H1 (cell line): ENCODE measurements around the gene NRXN2.

Source experiments
- BRCA1 ChIP-seq: IDR thresholded peaks from 2 replicates; pipeline ENCODE4 v1.6.1; 2012; ENCODE audit warnings: low read depth, low read length, improper control_type of control experiment
- EZH2 ChIP-seq: fragments of 200-600 bp; sonication (generic); IDR thresholded peaks from 2 replicates; pipeline ENCODE4 v1.7.1; 2012; ENCODE audit warnings: low read depth, mild to moderate bottlenecking, moderate library complexity, low read length, inconsistent platforms; ENCODE audit not compliant: severe bottlenecking
- TF ChIP-seq, protein P1 (sequence below), 3 experiments: IDR thresholded peaks; 1 replicate in 2 of 3; 2 replicates in 1 of 3; pipeline versions ENCODE4 v1.5.1 to v1.6.1; 2011; ENCODE audit warnings: low read length in 3 of 3, mild to moderate bottlenecking in 3 of 3, inconsistent platforms in 2 of 3, low read depth in 1 of 3, moderate library complexity in 1 of 3; ENCODE audit not compliant: insufficient read depth in 1 of 3; ENCODE audit errors: control extremely low read depth in 1 of 3

DNA sequence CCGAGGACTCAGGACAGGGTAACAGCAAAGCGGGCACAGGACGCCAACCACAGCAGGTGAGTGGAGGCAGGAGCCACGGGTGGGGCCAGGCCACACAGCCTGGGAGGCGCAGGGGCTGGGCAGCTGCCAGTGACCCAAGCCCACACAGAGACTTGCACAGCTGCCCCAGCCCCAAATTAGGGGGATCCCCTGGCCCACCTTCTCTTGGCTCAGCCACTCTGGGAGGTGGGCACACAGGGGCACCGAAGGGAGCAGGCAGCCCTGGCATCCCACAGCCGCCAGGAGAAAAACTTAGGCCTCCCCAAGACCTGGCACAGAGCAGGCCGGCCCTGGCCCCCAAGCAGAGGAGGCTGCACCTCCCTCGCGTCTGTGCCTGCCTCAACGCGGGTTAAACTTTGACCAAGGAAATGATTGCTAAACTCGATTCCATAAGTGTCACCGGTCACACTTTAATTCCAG lies 132.2 kb downstream of the NRXN2 start, which contains the start of gene SLC22A12:
- TF ChIP-seq EZH2 = no peak
- TF ChIP-seq, protein P1, sequence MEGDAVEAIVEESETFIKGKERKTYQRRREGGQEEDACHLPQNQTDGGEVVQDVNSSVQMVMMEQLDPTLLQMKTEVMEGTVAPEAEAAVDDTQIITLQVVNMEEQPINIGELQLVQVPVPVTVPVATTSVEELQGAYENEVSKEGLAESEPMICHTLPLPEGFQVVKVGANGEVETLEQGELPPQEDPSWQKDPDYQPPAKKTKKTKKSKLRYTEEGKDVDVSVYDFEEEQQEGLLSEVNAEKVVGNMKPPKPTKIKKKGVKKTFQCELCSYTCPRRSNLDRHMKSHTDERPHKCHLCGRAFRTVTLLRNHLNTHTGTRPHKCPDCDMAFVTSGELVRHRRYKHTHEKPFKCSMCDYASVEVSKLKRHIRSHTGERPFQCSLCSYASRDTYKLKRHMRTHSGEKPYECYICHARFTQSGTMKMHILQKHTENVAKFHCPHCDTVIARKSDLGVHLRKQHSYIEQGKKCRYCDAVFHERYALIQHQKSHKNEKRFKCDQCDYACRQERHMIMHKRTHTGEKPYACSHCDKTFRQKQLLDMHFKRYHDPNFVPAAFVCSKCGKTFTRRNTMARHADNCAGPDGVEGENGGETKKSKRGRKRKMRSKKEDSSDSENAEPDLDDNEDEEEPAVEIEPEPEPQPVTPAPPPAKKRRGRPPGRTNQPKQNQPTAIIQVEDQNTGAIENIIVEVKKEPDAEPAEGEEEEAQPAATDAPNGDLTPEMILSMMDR (IDR thresholded peaks at IDR 0.05; ENCODE audit: control extremely low read depth in 1 of 3, insufficient read depth in 1 of 3, low read depth in 1 of 3, low read length in 3 of 3) = no peak
- TF ChIP-seq BRCA1 = no peak
